Pancreas (tissue), 10 donors: ENCODE results near the gene GPR173. TPM values are rescaled to one million over a fixed set of nuclear protein-coding genes. Genes with fewer than 3 reads are reported as not detected.

ENCODE experiments used
- ATAC-seq, 4 donors: fragments of 200-7000 bp; cut with Tn5 transposase; one replicate each; pipeline versions ENCODE4 v1.8.0 to v1.9.1; 2020; ENCODE audit warnings: mild to moderate bottlenecking in 4 of 4, moderate library complexity in 4 of 4
- DNase-seq, 6 donors: peaks; one replicate each; pipeline ENCODE4 v3.0.0-alpha.2; 2020
- FAIRE-seq: peaks from 2 replicates; lab custom pipeline; 2012; peaks lifted over from hg19 to GRCh38; lab: Jason Lieb, UNC
- H3K27ac ChIP-seq, 4 donors: fragments of 200-600 bp; sonication (generic); 1 replicate in 3 of 4; 2 replicates in 1 of 4; pipeline versions ENCODE4 v1.5.0 to v1.8.0; 2020
- H3K27me3 ChIP-seq, 4 donors: fragments of 200-600 bp; one replicate each; pipeline ENCODE4 v1.8.0; 2021
- H3K36me3 ChIP-seq, 3 donors: fragments of 200-600 bp; sonication (generic) in 1 of 3; one replicate each; pipeline versions ENCODE4 v1.5.0 to v1.8.0; 2020 to 2021
- H3K4me1 ChIP-seq, 3 donors: fragments of 200-600 bp; one replicate each; pipeline ENCODE4 v1.8.0; 2021
- H3K4me3 ChIP-seq, 4 donors: fragments of 200-600 bp; sonication (generic) in 2 of 4; one replicate each; pipeline versions ENCODE4 v1.5.0 to v1.8.0; 2020 to 2021
- H3K9me3 ChIP-seq, 4 donors: fragments of 200-600 bp; one replicate each; pipeline ENCODE4 v1.8.0; 2021
- CTCF ChIP-seq, 4 donors: fragments of 200-600 bp; sonication (generic) in 3 of 4; IDR thresholded peaks; one replicate each; pipeline versions ENCODE4 v1.5.0 to v1.8.0; 2021; ENCODE audit warnings: antibody characterized with exemption in 4 of 4
- WGBS, 2 donors: extraction: QIAGEN DNeasy Blood & Tissue Kit; methylation state at CpG; one replicate each; pipeline ENCODE4 v1.1.7; 2013; 5-methylcytosine and 5-hydroxymethylcytosine counted together
- intact Hi-C, 3 donors: fragments of 100-400 bp; cut with DNase I; formaldehyde crosslinking; loops; one replicate each; pipeline versions ENCODE4 v1.11.1 to v1.14.2; 2022
- polyA plus RNA-seq, 2 donors: library from polyadenylated mRNA; stranded (reverse); fragments of 200-250 nt; gene quantifications; one replicate each; pipeline ENCODE4 v1.2.3, GENCODE V29; 2013
- total RNA-seq, 6 donors: library from RNA; stranded (reverse); fragmentation: NEBNext Ultra II Directional in 4 of 6; extraction: Animal tissue kit (Norgen Biotek cat#: 25700) in 4 of 6; gene quantifications; one replicate each; pipeline versions ENCODE4 v1.2.1 to v1.2.4, GENCODE V29; 2021 to 2023
- donor health status: healthy with polysubstance abuse.
- donor health status: DM: no; HTN: no; CAD: no; lungs with moderate emphysema.
- donor health status: DM: no; HTN: no; CAD: no.
- donor health status: control.
- donor health status: control.
- donor health status: Bipolar disorder and iron deficiency.
- donor health status: DM: yes; HTN: yes; CAD: no.
- donor health status: DM: no; HTN: no; CAD: no.
- donor health status: DM: no; HTN: no; CAD: no.
- donor health status: DM: yes; HTN: yes; CAD: no.

Gene GPR173
- total and polyA plus RNA-seq, 8 donors = 0.20 to 1.9 (median 0.54) TPM

- Histone ChIP-seq H3K4me1 (no peaks in the 10 kb centered on the region), H3K4me3 (peak overlapping the region in 2 of 4 donors; percentile 9 to 41), H3K27me3 (peaks cover 0 to 5% (median 0%) of the 10 kb centered on the region in 4 donors), H3K36me3 (no peaks in the 10 kb centered on the region), H3K9me3 (no peaks in the 10 kb centered on the region), H3K27ac (peak overlapping the region; percentile 54 to 75 (median 69))
- DNase-seq (peak in 3 of 6 donors; percentile 36 to 58 (median 50)), ATAC-seq (peak; percentile 22 to 56 (median 46)), FAIRE-seq (peak; percentile 97)
- 9 to 18% methylated on average over 11 of the region's 11 CpGs for WGBS, 2 donors
- intact Hi-C loops = no loop called here
- TF ChIP-seq CTCF (IDR thresholded peaks at IDR 0.05) = peak; percentile 65 to 78 (median 72)
Measured at GRCh38 chrX:53089224-53089842, 40.7 kb downstream of the GPR173 start.

GRCh38 chrX:53089925-53090324 is 41.3 kb downstream of the GPR173 start:
- Histone ChIP-seq H3K27me3 (peaks cover 0 to 5% (median 0%) of the 10 kb centered on the region in 4 donors), H3K9me3 (no peaks in the 10 kb centered on the region), H3K27ac (no peak overlapping the region), H3K36me3 (no peaks in the 10 kb centered on the region), H3K4me1 (no peaks in the 10 kb centered on the region), H3K4me3 (no peak overlapping the region)
- FAIRE-seq = no peak
- 54 to 60% methylated on average over 2 of the region's 2 CpGs for WGBS, 2 donors
- ATAC-seq = no peak
- no peak for TF ChIP-seq CTCF (IDR thresholded peaks at IDR 0.05)
- no peak for DNase-seq
- intact Hi-C loops = no loop called here

GRCh38 chrX:53091354-53091753 is 42.8 kb downstream of the GPR173 start:
- no peak overlapping the region for H3K27ac ChIP-seq
- no peak overlapping the region for H3K4me3 ChIP-seq
- no peaks in the 10 kb centered on the region for H3K4me1 ChIP-seq
- ATAC-seq = no peak
- no peaks in the 10 kb centered on the region for H3K36me3 ChIP-seq
- H3K27me3 ChIP-seq = peaks cover 0 to 5% (median 0%) of the 10 kb centered on the region in 4 donors
- no peaks in the 10 kb centered on the region for H3K9me3 ChIP-seq
- intact Hi-C loops = no loop called here
- 87 to 88% methylated on average over 2 of the region's 2 CpGs for WGBS, 2 donors
- no peak for FAIRE-seq
- DNase-seq = no peak
- no peak for TF ChIP-seq CTCF (IDR thresholded peaks at IDR 0.05)

GRCh38 chrX:53093177-53093655 is 44.6 kb downstream of the GPR173 start:
- Histone ChIP-seq H3K4me1 (no peaks in the 10 kb centered on the region), H3K9me3 (no peaks in the 10 kb centered on the region), H3K27ac (peak overlapping the region; percentile 69 to 86 (median 82)), H3K4me3 (peak overlapping the region in 2 of 4 donors; percentile 49 to 62), H3K27me3 (peaks cover 0 to 5% (median 0%) of the 10 kb centered on the region in 4 donors), H3K36me3 (no peaks in the 10 kb centered on the region)
- WGBS, 2 donors = 1 to 24% methylated on average over 16 of the region's 16 CpGs
- ATAC-seq (peak; percentile 70 to 82 (median 74)), FAIRE-seq (peak; percentile 91), DNase-seq (peak; percentile 76 to 88 (median 82))
- intact Hi-C loops = no loop called here
- peak in 2 of 4 donors; percentile 15 for TF ChIP-seq CTCF (IDR thresholded peaks at IDR 0.05)
